ENCODE data around the gene NRTN.
"Not testable (repeated sequence)": the region's sequence is repeated elsewhere in the genome, so short reads cannot be mapped to it uniquely, and the experiment has no call there.

Gene NRTN

GRCh38 chr19:5804516-5805461, at the start of gene NRTN:
Gene NRTN, plus strand, starts transcription at chr19:5805067. Its CDS starts 19,099 bp downstream, at chr19:5824166.
- no peak for FAIRE-seq

GRCh38 chr19:5762608-5763217, 42.2 kb upstream of the NRTN start:
- FAIRE-seq, result no peak

DNA sequence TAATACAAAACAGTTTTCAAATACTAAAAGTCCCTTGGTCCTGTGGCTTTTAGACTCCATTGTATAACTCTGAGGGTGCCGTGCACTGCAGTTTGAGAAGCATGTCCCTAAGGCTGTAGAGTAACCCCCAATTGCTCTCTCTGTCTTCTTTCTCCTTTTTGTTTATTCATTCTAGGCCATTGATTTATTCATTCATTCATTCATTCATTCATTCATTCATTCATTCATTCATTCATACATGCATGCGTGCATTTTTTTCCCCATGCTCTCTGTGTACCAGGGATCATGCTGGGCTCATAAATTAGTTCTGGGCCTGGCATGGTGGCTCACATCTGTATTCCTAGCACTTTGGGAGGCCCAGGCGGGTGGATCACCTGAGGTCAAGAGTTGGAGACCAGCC, 39.6 kb upstream of the NRTN start:
- no peak for FAIRE-seq

DNA sequence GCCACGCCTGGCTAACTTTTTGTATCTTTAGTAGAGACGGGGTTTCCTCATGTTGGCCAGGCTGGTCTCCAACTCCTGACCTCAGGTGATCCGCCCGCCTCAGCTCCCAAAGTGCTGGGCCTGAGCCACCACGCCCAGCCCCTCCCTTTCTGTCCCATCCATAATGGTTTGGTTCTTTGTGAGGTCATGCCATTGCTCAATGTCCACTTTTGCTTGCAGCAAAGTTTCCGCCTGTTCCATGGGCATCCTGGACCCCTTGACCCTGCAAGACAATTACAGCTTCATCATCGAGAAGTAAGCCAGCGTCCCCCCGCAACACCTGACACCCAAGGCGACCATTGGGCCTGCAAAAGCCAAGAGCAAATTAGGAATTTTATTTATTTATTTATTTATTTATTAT, 36.9 kb upstream of the NRTN start:
- FAIRE-seq, result no peak

GRCh38 chr19:5772416-5772815, 32.5 kb upstream of the NRTN start:
- no peak for FAIRE-seq

- FAIRE-seq, result no peak
Measured at GRCh38 chr19:5773276-5773675, 31.6 kb upstream of the NRTN start.

DNA sequence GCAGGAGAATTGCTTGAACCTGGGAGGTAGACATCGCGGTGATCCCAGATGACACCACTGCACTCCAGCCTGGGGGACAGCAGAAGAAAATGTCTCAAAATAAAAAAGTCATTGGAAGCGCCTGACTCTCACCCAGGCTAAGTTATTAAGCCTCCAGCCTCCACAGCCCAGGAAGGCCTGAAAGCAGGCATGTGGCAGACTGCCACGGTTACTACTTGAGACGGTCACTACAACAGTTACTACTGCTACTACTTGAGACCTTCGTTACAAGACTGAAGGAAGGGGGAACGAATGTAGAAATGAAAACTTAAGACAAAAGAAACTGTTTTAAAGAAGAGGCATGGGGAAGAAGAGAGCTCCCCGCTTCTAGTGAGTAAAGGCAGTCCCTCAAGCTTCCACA, 29.9 kb upstream of the NRTN start:
- no peak for FAIRE-seq

GRCh38 chr19:5775668-5776309, 29.1 kb upstream of the NRTN start:
- FAIRE-seq, result no peak

DNA sequence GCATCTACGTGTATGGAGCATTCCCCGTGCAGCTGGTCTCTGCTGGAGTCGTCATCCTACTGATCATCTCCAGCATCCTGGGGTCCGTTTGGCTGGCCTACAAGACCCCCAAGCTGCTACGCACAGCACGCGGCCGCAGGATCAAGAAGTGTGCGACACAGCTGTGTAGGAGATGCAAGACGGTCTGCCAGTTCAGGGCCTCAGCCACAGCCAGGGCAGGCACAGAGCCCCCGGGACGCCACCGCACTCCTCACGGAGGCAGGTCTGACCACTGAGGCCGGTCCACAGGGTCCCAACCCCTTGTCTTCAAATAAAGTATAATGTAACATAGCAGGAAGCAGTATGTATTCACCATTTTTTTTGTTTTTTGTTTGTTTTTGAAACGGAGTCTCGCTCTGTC, 26.5 kb upstream of the NRTN start:
- FAIRE-seq, result no peak

DNA sequence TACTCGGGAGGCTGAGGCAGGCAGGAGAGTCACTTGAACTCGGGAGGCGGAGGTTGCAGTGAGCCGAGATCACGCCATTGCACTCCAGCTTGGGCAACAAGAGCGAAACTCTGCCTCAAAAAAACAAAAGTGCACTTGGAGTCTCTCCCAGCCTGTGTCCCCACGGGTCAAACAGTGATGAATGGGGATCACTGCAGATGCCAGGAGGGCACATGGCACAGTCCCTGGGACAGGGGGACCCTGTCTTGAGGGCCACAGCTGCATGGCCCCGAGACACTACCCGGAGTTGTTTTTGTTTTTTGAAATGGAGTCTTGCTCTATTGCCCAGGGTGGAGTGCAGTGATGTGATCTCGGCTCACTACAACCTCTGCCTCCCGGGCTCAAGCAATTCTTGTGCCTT, 24.0 kb upstream of the NRTN start:
- FAIRE-seq, result not testable (repeated sequence)

DNA sequence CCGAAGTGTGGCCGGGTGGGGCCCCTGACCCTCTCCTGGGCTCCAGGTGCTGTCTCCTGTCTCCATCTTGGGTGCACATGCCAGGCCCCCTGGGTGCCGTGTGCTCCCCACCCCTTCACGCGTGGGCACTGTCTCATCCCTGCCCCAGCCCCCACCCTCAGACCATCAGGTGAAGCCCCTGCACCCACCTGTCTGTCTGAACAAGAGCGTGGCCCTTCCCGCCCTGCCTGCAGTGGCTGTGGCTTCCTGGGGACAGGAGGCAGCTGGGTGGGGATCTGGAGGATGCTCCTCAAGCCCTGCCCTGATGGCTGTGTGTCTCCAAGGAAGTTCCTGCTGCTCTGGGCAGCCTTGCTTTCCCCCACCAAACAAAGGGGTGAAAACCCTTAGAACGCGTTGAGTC, 22.5 kb upstream of the NRTN start:
- no peak for FAIRE-seq

DNA sequence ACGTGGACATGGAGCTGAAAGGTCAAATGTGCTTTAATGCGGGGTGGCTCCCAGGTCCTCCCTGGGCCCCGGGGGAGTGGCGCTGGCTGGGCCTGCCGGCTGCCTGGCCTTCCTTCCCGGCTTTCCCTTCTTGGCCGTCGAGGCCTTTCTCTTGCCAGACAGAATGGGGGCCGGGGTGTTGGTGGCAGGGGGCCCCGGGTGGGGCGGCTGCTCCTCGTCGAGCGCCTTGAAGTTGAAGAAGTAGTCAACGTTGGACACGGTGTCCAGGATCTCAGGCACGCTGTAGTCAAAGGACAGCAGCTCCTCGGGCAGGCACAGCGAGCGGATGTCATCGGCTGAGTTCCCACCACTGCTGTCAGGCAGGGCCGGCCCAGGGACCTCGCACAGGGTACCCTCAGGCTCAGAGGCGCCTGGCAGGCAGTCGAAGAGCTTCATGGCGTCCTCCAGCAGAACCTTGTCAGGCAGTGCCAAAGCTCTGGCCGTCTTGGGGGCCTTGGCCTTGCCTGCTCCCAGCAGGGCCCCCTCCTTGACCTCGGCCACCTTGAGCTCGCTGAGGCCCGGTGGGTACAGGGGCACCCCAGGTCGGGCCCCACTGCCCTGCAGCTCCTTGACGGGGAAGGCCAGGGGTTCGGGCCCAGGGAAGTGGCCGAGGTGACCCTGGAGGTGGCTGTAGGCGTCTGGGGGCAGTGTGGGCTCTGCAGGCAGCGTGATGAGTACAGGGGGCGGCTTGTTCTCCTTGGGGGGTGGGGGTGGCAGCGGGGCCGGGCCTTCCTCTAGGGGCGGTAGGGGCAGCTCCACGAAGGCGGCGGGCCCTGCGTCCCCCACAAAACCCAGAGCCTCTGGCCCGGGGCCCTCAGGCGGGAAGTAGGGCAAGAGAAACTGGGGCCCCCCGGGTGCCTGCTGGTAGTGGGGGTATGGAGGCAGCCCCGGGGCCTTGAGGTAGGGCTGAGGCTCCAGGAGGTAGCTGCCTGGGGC, 21.6 kb upstream of the NRTN start:
- FAIRE-seq, result no peak

- FAIRE-seq, result no peak
Measured at GRCh38 chr19:5784581-5785147, 20.2 kb upstream of the NRTN start, which contains the start of gene PRR22. Gene PRR22, minus strand, starts transcription at chr19:5784746. Its CDS starts 86 bp downstream, at chr19:5784660.

DNA sequence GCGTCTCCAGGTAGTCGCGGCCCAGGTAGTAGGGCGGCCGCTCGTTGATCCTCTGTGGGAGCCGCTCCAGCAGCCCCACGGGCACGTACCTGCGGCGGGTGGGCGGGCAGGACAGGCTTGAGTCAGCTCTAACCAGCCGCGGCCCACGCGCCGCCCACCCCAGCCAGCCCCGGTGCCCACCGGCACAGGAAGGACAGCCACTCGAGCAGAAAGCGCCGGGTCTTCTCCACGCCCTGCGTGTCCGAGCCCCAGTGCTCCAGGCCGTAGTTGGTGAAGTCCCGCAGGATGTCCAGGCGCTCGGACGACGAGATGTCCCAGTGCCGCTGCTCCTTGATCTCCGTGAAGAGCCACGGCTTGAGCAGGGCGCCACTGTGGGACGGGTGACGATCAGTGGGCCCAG, 19.4 kb upstream of the NRTN start:
- FAIRE-seq, result no peak

DNA sequence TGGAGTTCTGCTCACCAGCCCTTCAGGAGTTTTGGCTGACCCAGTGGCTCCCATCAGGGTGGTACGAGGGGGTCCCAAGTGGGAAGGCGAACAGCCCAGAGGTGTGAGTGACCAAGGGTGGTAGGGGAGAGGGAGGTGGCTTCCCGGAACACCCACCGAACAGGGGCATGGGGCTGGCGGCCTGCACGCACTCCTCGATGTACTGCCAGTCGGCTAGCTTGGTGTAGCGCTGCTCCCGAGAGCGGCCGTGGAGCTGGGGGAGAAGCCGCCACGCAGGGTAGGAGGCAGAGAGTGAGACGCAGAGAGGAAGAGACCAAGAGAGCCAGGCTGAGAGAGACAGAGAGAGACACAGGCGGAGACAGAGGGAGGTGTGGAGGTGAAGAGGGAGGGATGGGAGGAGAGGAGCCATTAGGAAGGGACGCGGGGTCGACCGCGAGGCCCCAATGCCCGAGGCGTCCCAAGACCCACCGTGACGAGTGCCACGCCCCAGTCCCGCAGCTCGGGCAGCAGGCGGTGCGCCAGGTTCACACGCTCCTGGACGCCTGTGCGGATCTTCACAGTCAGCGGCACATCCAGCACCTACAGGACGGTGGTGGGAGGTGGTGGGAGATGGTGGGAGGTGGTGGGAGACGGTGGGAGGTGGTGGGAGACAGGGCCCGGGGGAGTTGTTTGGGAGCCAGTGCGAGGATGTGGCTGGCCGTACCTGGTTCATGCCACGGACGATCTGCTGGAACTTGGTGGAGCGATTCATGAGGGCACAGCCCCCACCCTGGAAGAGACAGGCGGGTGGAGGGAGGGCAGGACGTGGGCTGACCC, 18.1 kb upstream of the NRTN start:
- no peak for FAIRE-seq

GRCh38 chr19:5787409-5788182, 17.3 kb upstream of the NRTN start:
- no peak for FAIRE-seq

GRCh38 chr19:5788422-5788821, 16.4 kb upstream of the NRTN start:
- FAIRE-seq, result no peak

DNA sequence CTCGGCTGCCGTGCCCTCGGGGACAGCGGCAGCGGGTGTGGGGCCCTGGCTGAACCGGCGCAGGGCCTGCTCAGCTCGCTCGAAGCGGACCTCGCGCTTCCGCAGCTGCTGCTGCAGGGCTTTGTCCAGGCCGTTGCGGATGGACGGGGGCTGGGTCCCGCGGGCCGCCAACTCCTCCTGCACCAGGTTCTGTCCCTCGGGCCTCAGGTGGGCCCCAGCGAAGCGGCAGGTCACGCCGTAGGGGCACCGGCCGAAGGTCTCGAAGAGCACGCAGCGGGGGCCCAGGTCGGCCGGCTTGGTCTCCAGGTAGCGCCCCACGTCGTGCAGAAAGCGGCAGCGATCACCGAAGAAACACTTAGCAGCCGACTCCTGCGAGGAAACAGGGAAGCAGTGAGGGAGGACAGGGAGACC, 15.5 kb upstream of the NRTN start:
- FAIRE-seq, result no peak

DNA sequence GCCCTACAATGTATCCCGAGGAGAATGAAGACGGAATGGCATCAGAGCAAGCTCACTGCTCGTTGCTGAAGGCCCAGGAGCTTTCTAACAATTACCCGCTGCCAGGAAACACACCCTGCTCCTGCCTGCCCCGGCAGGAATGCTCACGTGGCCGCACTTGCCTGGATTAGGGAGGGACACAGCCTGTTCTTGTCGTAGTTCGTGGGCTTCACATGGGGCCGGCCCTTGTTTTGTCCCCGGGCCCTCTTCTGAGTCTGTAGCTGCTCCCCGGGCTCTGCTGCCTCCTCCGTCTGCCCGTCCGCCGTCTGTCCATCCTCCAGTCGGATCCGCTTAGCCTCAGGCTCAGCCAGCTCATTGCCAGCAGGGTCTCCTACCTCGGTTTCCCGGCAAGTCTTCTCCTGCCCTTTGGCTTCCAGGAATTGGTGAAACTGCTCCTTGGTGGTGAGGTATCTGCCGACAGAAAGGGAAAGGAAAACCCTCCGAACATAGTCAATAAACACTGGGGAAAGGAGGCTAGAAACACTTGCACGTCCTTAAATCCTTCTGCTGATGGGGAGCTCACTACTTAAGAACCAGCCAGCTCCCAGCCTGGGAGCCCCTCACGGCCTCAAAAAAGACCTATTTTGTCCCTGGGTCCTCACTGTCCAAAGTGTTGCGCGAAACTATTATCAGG, 14.8 kb upstream of the NRTN start:
- FAIRE-seq, result no peak
